Measurements from ENCODE around the gene NKAPD1. TPM values are rescaled to one million over a fixed set of nuclear protein-coding genes. Genes with fewer than 3 reads are reported as not detected.

NKAPD1 gene
- total and polyA plus RNA-seq, 10 of the 15 experiments (the other 5 are each of a cell fraction or from before 2014, with no cell fraction given), result 9.6 to 43.3 (median 19.2) TPM

DNA sequence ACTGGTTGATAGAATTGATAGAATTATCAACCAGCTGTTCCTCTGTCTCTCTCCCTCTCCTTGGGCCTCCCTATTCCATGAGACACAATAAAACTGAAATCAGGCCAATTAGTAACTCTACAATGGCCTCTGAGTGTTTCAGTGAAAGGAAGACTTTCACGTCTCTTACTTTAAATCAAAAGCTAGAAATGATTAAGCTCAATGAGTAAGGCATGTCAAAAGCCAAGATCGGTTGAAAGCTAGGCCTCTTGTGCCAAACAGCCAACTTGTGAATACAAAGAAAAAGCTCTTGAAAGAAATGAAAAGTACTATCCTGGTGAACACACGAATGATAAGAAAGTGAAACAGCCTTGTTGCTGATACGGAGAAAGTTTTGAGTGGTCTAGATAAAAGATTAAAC, 16.9 kb upstream of the NKAPD1 start:
- no peak overlapping the region for H3K9ac ChIP-seq (ENCODE audit: control insufficient read depth, insufficient read depth, low read length)
- RAD21 ChIA-PET (ENCODE audit: unreplicated experiment), result interaction anchor here (0.6 kb wide), 1 partner anchor 8 kb away, joined by 3 read pairs; no protein-coding TSS in a partner anchor
- H2AFZ ChIP-seq (ENCODE audit: control insufficient read depth, low read depth, low read length), result no peak overlapping the region
- POLR2A ChIA-PET, result interaction anchor here (0.8 kb wide), 1 partner anchor 49 kb away, joined by 3 read pairs; no protein-coding TSS in a partner anchor
- DNase-seq (ENCODE audit: low read depth, low spot score) (no peak), FAIRE-seq (no peak), ATAC-seq (no peak; the same call in 2 of the 3 replicates)
- H4K20me1 ChIP-seq (ENCODE audit: control insufficient read depth, insufficient read depth), result no peaks in the 10 kb centered on the region
- H3K4me3 ChIP-seq, result no peak overlapping the region
- SMC1A ChIA-PET (ENCODE audit: uncharacterized antibody, unreplicated experiment), result interaction anchor here (0.9 to 1.0 kb wide), 2 partner anchors 18 to 54 kb away, joined by 3 read pairs; no protein-coding TSS in a partner anchor
- BruUV-seq (replicated peaks), result no TSS peak
- H3K9me3 ChIP-seq (replicated peaks; ENCODE audit: control insufficient read depth, insufficient read depth, low read length), result no peaks in the 10 kb centered on the region; the same call in 2 of the 3 replicates
- H3K36me3 ChIP-seq (ENCODE audit: control insufficient read depth in 2 of 2, insufficient read depth in 2 of 2, low read length in 1 of 2), result peaks cover 3 to 32% of the 10 kb centered on the region in 2 experiments
- CTCF ChIA-PET, result interaction anchor here (1.3 kb wide), 1 partner anchor 9 kb away, joined by 5 read pairs; no protein-coding TSS in a partner anchor
- in situ Hi-C loops (cut with MboI) (no loop called here), intact Hi-C loops (cut with micrococcal nuclease; ENCODE audit: unreplicated experiment) (no loop called here)
- TF ChIP-seq HDAC6 (IDR thresholded peaks at IDR 0.05; ENCODE audit: unreplicated experiment), result no peak
- no peak for TF ChIP-seq POU2F2 (IDR thresholded peaks at IDR 0.05; ENCODE audit: borderline replicate concordance, low read depth, low read length)
- TF ChIP-seq YBX1 (IDR thresholded peaks at IDR 0.05), result no peak
- no peaks in the 10 kb centered on the region for H3K27me3 ChIP-seq (replicated peaks in 1 of 2; ENCODE audit: control insufficient read depth in 2 of 2, insufficient read depth in 2 of 2, low read length in 1 of 2)
- no peaks in the 10 kb centered on the region for H3K79me2 ChIP-seq (ENCODE audit: control insufficient read depth, insufficient read depth, low read length)
- 18% methylated on average over 4 of the region's 4 CpGs for WGBS (ENCODE audit: insufficient coverage, insufficient replicate concordance, low lambda C conversion rate, missing lambda C conversion rate)
- H3K4me1 ChIP-seq (ENCODE audit: control insufficient read depth, insufficient read depth, low read length), result peaks cover 1% of the 10 kb centered on the region
- H3K27ac ChIP-seq (ENCODE audit: control insufficient read depth, insufficient read depth), result no peak overlapping the region
- no peak overlapping the region for H3K4me2 ChIP-seq (ENCODE audit: control insufficient read depth, insufficient read depth)

DNA sequence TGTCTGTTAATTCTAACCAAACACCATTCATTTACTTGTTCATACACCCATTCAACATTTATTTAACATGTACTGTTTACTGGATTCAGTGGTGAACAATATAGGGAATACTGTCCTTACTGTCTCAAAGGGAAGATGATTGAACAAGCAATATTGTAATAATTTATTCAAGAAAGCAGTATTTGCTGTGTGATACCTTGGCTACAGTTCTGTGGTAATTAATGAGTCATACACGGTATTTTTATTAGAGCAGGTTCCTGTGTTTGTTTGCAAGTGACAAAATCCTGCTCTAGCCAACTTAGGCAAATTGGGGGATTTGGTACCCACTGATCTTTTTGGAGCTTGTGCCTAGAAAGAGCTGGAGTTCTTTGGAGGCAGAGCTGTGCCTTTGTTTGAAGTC, 16.0 kb upstream of the NKAPD1 start:
- no TSS peak for BruUV-seq (replicated peaks)
- H3K9ac ChIP-seq (ENCODE audit: control insufficient read depth, insufficient read depth, low read length), result no peak overlapping the region
- intact Hi-C loops (cut with micrococcal nuclease; ENCODE audit: unreplicated experiment) (no loop called here), in situ Hi-C loops (cut with MboI) (no loop called here)
- DNase-seq (ENCODE audit: low read depth, low spot score) (no peak), FAIRE-seq (no peak), ATAC-seq (no peak)
- H3K27me3 ChIP-seq (replicated peaks in 1 of 2; ENCODE audit: control insufficient read depth in 2 of 2, insufficient read depth in 2 of 2, low read length in 1 of 2), result no peaks in the 10 kb centered on the region
- no peak for TF ChIP-seq TCF7 (IDR thresholded peaks at IDR 0.05; ENCODE audit: borderline replicate concordance)
- no peak for TF ChIP-seq NRF1 (conservative IDR thresholded peaks at IDR 0.05; ENCODE audit: low read depth, low read length)
- TF ChIP-seq ZNF274 (IDR thresholded peaks at IDR 0.05; ENCODE audit: insufficient read depth, insufficient read length), result no peak
- no peak for TF ChIP-seq ETV6 (conservative IDR thresholded peaks at IDR 0.05 in 1 of 2, IDR thresholded peaks at IDR 0.05 in 1 of 2; ENCODE audit: borderline replicate concordance in 1 of 2, low read depth in 1 of 2)
- TF ChIP-seq, protein P1, sequence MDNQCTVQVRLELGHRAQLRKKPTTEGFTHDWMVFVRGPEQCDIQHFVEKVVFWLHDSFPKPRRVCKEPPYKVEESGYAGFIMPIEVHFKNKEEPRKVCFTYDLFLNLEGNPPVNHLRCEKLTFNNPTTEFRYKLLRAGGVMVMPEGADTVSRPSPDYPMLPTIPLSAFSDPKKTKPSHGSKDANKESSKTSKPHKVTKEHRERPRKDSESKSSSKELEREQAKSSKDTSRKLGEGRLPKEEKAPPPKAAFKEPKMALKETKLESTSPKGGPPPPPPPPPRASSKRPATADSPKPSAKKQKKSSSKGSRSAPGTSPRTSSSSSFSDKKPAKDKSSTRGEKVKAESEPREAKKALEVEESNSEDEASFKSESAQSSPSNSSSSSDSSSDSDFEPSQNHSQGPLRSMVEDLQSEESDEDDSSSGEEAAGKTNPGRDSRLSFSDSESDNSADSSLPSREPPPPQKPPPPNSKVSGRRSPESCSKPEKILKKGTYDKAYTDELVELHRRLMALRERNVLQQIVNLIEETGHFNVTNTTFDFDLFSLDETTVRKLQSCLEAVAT (IDR thresholded peaks at IDR 0.05), result no peak
- no peak for TF ChIP-seq GATAD2B (conservative IDR thresholded peaks at IDR 0.05; ENCODE audit: low read depth)
- TF ChIP-seq ZNF384 (IDR thresholded peaks at IDR 0.05; ENCODE audit: borderline replicate concordance, low read depth, low read length), result no peak
- no peak for TF ChIP-seq STAT3 (IDR thresholded peaks at IDR 0.05; ENCODE audit: low read depth, low read length)
- TF ChIP-seq GABPA (IDR thresholded peaks at IDR 0.05; ENCODE audit: low read depth), result no peak
- no peak overlapping the region for H3K27ac ChIP-seq (ENCODE audit: control insufficient read depth, insufficient read depth)
- H2AFZ ChIP-seq (ENCODE audit: control insufficient read depth, low read depth, low read length), result no peak overlapping the region
- no peaks in the 10 kb centered on the region for H3K4me1 ChIP-seq (ENCODE audit: control insufficient read depth, insufficient read depth, low read length)
- POLR2A ChIA-PET, result no interaction called here
- peaks cover 2 to 27% of the 10 kb centered on the region in 2 experiments for H3K36me3 ChIP-seq (ENCODE audit: control insufficient read depth in 2 of 2, insufficient read depth in 2 of 2, low read length in 1 of 2)
- no peak overlapping the region for H3K4me3 ChIP-seq
- RAD21 ChIA-PET (ENCODE audit: unreplicated experiment), result no interaction called here
- no peaks in the 10 kb centered on the region for H4K20me1 ChIP-seq (ENCODE audit: control insufficient read depth, insufficient read depth)
- CTCF ChIA-PET, result interaction anchor here (0.6 to 1.3 kb wide), 2 partner anchors 10 to 86 kb away, joined by 3 to 5 read pairs; no protein-coding TSS in a partner anchor
- WGBS (ENCODE audit: insufficient coverage, insufficient replicate concordance, low lambda C conversion rate, missing lambda C conversion rate), result 0% methylated on average over 1 of the region's 1 CpG
- SMC1A ChIA-PET (ENCODE audit: uncharacterized antibody, unreplicated experiment), result no interaction called here
- H3K79me2 ChIP-seq (ENCODE audit: control insufficient read depth, insufficient read depth, low read length), result no peaks in the 10 kb centered on the region
- no peak overlapping the region for H3K4me2 ChIP-seq (ENCODE audit: control insufficient read depth, insufficient read depth)
- H3K9me3 ChIP-seq (replicated peaks; ENCODE audit: control insufficient read depth, insufficient read depth, low read length), result no peaks in the 10 kb centered on the region; the same call in 2 of the 3 replicates

Measured in GM12878 (cell line).